ENCODE measurements around the gene MAT2B. TPM values are rescaled to one million over a fixed set of nuclear protein-coding genes. Genes with fewer than 3 reads are reported as not detected.
A peak's percentile ranks its signal among the peaks of the same experiment; 100 is the strongest.

Gene MAT2B
- total RNA-seq, 1 donor from 2014 or later, result 44.6 TPM

DNA sequence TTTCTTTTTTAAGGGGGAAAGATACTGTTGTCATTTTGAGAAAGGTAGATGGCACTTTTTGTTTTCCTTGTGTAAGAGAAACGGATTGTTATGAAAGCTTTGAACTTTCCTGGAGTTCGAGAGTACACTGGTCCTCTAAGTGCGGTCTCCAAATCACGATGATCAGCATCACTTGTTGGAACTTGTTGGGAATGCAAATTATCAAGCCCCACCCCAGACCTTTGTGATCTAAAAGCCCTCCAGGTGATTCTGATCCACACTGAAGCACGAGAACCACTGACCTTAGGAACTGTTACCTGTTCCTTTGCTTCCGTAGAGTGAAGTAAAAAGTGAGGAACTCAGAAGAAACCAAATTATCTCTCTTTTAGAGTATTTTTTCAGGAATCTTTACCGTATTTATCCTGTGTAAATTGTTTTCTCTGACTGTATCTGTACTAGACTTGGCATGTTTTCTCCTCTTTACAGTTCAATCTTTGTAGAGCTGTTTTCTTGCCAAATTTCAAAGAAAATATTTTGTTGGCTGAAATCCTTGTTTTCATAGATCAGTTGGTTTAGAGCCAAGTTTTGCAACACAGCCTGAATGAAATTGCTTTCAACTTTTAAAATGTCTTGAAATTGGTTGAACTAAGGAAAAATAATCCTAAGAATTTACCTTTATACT, 4.0 kb downstream of the MAT2B start:
- Mint-ChIP-seq H3K36me3 (peaks cover 12% of the 10 kb centered on the region), H3K27me3 (ENCODE audit: low read depth) (no peaks in the 10 kb centered on the region), H3K4me1 (peaks cover 63% of the 10 kb centered on the region), H3K9me3 (no peaks in the 10 kb centered on the region), H3K27ac (peak overlapping the region; percentile 96), H3K4me3 (peak overlapping the region; percentile 55)
- no peak for DNase-seq (ENCODE audit: low spot score in 2 of 2, unreplicated experiment in 2 of 2)
- TF ChIP-seq, protein P1, sequence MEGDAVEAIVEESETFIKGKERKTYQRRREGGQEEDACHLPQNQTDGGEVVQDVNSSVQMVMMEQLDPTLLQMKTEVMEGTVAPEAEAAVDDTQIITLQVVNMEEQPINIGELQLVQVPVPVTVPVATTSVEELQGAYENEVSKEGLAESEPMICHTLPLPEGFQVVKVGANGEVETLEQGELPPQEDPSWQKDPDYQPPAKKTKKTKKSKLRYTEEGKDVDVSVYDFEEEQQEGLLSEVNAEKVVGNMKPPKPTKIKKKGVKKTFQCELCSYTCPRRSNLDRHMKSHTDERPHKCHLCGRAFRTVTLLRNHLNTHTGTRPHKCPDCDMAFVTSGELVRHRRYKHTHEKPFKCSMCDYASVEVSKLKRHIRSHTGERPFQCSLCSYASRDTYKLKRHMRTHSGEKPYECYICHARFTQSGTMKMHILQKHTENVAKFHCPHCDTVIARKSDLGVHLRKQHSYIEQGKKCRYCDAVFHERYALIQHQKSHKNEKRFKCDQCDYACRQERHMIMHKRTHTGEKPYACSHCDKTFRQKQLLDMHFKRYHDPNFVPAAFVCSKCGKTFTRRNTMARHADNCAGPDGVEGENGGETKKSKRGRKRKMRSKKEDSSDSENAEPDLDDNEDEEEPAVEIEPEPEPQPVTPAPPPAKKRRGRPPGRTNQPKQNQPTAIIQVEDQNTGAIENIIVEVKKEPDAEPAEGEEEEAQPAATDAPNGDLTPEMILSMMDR (IDR thresholded peaks at IDR 0.05; ENCODE audit: unreplicated experiment), result no peak

DNA sequence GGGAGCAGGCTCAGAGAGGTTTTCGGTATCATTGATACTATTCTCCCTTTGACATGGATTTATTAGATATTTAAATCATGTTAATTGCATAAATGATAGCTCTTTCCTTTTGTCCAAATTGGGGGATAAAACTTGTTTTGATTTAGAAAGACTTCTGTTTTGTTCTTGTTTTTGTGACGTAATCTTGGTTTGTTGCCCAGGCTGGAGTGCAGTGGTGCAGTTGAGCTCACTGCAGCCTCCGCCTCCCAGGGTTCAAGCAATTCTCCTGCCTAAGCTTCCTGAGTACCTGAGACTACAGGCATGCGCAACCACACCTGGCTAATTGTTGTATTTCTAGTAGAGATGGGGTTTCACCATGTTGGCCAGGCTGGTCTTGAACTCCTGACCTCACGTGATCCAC, 7.1 kb downstream of the MAT2B start:
- peaks cover 29% of the 10 kb centered on the region for H3K36me3 Mint-ChIP-seq
- peak overlapping the region; percentile 56 for H3K27ac Mint-ChIP-seq

DNA sequence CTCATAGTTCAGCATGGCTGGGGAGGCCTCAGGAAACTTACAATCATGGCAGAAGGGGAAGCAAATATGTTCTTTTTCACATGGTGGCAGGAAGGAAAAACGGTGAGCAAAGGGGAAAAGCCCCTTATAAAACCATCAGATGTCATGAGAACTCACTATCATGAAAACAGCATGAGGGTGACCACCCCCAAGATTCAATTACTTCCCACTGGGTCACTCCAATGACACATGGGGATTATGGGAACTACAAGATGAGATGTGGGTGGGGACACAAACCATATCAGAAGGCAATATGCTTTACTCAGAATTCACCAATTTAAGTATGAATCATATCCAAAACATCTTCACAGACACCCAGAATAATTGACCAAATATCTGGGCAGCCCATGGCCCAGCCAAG, 19.7 kb downstream of the MAT2B start:
- Mint-ChIP-seq H3K27me3 (ENCODE audit: low read depth) (peaks cover 4% of the 10 kb centered on the region), H3K27ac (no peak overlapping the region), H3K4me1 (no peaks in the 10 kb centered on the region)

More for the DNA sequence above, 7.1 kb downstream of the MAT2B start:
- no peaks in the 10 kb centered on the region for H3K27me3 Mint-ChIP-seq (ENCODE audit: low read depth)
- H3K4me3 Mint-ChIP-seq, result no peak overlapping the region
- DNase-seq (ENCODE audit: low spot score in 2 of 2, unreplicated experiment in 2 of 2), result no peak
- H3K9me3 Mint-ChIP-seq, result no peaks in the 10 kb centered on the region
- H3K4me1 Mint-ChIP-seq, result peaks cover 45% of the 10 kb centered on the region
- TF ChIP-seq, protein P1 (IDR thresholded peaks at IDR 0.05; ENCODE audit: unreplicated experiment), result no peak

DNA sequence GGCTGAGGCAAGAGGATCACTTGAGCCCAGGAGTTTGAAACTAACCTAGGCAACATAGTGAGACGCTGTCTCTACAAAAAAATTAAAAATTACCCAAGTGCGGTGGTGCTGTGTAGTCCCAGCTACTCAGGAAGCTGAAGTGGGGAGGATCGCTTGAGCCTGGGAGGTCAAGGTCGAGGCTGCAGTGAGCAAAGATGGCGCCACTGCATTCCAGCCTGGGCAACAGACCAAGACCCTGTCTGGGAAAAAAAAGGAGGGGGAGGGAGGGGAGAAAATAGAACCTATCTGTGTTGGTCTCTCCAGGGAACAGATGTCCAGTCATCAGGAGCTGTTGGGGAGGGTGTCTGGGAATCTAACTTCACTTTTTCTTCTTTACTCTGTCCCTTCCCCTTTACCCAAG, 24.3 kb downstream of the MAT2B start:
- no peak overlapping the region for H3K27ac Mint-ChIP-seq

More for the DNA sequence above, 19.7 kb downstream of the MAT2B start:
- Mint-ChIP-seq H3K4me3 (no peak overlapping the region), H3K9me3 (peaks cover 28% of the 10 kb centered on the region), H3K36me3 (peaks cover 22% of the 10 kb centered on the region)
- TF ChIP-seq, protein P1 (IDR thresholded peaks at IDR 0.05; ENCODE audit: unreplicated experiment), result no peak
- no peak for DNase-seq (ENCODE audit: low spot score in 2 of 2, unreplicated experiment in 2 of 2)

DNA sequence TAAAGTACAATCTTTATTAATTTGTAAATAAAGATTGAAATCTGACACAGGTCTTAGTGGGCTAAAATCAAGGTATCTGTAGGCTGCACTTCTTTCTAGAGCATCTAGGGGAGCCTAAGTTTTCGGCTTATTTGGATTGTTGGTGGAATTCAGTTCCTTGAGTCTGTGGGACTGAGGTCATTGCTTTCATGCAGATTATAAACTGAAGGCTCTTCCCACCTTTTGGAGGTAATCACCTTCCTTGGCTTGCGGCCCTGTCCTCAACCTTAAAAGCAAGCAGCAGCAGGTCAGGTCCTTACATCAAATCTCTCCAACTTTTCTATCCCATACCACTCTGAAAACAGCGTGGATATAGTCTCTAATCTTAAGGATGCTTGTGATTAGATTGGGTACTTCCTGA, 25.9 kb downstream of the MAT2B start:
- Mint-ChIP-seq H3K9me3 (peaks cover 9% of the 10 kb centered on the region), H3K4me3 (no peak overlapping the region), H3K27ac (no peak overlapping the region), H3K27me3 (ENCODE audit: low read depth) (peaks cover 30% of the 10 kb centered on the region), H3K36me3 (peaks cover 1% of the 10 kb centered on the region), H3K4me1 (peaks cover 21% of the 10 kb centered on the region)
- DNase-seq (ENCODE audit: low spot score in 2 of 2, unreplicated experiment in 2 of 2), result no peak
- TF ChIP-seq, protein P1 (IDR thresholded peaks at IDR 0.05; ENCODE audit: unreplicated experiment), result no peak

More for the DNA sequence above, 24.3 kb downstream of the MAT2B start:
- Mint-ChIP-seq H3K4me3 (no peak overlapping the region), H3K36me3 (peaks cover 8% of the 10 kb centered on the region), H3K27me3 (ENCODE audit: low read depth) (peaks cover 19% of the 10 kb centered on the region), H3K9me3 (peaks cover 23% of the 10 kb centered on the region), H3K4me1 (peaks cover 21% of the 10 kb centered on the region)
- no peak for DNase-seq (ENCODE audit: low spot score in 2 of 2, unreplicated experiment in 2 of 2)
- TF ChIP-seq, protein P1 (IDR thresholded peaks at IDR 0.05; ENCODE audit: unreplicated experiment), result no peak
